DMS79 treated with DMSO at 0.1 percent for 48 hours (cell line): ENCODE data around the gene TLK1.
A peak's percentile ranks its signal among the peaks of the same experiment; 100 is the strongest.

Experiments
- DNase-seq: peaks from one replicate; lab custom pipeline; 2025; lab: John Stamatoyannopoulos, UW

TLK1 gene

DNA sequence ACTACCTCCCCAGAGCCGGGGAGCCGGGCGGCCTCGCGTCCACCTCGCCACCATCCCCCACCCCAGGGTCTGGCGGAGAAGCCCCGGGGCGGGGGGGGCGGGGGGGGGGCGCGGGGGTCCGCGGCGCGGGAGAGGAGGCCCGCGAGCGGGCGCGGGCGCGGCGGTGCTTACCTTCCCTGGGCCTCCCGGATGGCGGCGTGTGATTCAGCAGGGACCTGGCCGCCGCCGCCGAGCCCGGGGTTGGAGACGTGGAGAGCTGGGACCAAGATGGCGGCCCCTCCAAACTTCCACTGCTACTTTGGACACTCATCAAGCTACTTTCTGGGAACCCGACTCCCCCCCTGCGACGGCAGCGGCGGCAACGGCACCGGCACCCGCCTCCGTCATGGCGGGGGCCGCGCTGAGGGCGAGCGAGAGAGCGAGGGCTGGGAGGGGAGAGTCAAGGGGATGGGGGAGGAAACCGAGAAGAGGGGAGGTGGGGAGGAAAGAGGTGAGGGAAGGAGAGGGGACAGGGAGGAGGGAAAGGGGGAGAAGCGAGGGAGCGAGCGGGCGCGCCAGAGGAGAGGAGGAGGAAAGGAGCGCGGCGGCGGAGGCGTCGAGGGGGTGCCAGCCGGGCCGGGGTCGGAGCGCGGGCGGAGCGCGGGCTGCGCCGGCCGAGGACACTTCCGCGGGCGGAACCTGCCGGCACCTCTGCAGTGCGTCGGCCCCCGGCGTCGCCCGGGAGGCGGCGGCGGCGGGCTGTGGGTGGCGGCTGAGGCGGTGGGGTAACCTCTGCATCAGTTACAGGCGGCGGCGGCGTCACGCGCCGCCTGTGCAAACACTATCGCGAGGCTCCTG is at the start of gene TLK1:
TSS of gene TLK1 (minus strand) at position 775 of the 837 bp plus-strand sequence. CDS start at position 310, 465 bp downstream.
- peak; percentile 80 for DNase-seq

DNA sequence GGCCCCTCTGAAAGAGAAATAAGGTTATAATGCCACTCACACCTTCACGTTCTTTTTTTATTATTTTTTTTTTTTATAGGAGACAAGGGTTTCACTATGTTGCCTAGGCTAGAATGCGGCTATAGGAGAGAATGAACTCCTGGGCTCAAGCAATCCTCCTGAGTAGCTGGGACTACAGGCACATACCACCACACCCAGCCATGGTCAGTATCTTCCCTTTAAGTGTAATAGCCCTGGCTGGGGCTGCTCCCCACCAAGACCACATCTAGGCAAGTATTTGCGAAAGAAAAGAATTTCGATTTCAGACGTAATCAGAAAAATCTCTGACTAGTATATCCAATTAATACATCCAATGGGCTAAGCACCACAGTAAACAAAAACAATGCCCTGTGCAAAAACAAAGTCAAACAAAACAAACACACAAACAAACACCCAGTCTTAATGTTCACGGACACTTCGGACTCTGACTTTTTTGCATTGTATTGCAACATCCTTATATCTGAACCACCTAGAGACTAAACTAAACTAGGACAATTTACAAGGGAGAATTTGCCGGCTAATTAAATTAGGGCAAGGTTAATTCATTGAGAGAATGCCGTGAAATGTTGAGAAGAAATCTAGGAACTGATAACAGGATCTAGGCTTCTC is 49.6 kb upstream of the TLK1 start:
- DNase-seq = no peak

GRCh38 chr2:171208657-171209056 is 48.0 kb upstream of the TLK1 start:
- DNase-seq = no peak

DNA sequence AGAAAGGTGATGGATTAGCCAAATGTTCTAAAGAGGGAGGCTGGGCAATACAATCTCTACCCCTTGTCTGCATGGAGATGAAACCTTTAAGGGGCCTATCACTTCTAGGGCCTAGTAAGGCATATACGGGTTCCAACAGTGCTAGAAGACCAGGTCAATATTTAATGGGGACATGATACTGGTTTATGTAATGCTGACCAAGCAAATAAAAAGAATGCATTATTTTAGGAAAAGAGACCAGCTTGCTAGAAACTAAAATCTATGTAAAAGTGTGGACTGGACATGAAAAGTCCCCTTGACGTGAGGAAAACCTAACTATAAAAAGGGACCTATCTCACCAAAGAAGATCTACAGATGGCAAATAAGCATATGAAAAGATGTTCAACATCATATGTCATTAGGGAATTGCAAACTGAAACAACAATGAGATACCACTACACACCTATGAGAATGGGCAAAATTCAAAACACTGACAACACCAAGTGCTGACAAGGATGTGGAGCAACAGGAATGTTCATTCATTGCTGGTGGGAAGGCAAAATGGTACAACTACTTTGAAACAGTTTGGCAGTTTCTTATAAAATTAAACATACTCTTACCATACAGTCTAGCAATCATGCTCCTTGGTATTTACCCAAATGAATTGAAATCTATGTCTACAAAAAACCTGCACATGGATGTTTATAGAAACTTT is 45.9 kb upstream of the TLK1 start:
- DNase-seq = no peak

- DNase-seq = no peak
Measured at GRCh38 chr2:171205551-171205950, 44.9 kb upstream of the TLK1 start.

DNA sequence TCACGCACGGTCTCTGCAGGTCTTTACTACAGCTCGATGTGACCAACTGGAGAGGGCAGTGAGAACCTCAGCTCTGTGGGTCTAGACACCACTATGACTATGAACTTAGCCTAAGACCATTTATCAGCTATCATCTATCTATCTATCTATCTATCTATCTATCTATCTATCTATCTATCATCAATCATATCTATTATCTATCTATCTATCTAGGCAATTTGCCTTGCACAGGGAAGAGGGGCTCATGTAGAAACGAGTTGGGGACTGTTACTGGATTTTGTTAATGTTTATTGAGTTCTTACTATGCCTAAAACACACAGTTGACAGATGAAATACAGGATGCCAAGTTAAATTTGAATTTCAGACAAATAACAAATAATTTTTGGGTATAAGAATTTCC is 41.1 kb upstream of the TLK1 start:
- no peak for DNase-seq

GRCh38 chr2:171201271-171201670 is 40.6 kb upstream of the TLK1 start:
- DNase-seq = no peak

DNA sequence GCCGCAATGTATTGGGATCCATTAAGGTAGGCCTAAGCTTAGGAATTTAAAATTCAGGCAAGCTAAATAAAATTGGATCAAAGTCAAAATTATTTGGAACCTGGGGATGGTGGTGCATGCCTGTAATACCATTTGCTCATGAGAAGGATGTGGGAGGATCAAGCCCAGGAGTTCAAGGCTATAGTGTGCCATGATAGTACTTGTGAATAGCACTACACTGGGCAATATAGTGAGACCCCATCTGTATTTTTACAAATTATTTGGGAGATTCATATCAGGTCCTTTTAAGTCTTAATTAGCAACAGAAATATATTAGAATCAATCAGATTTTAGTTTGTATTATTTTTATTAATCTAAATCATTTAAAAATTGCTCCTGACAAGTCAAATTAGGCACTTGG is 39.8 kb upstream of the TLK1 start:
- no peak for DNase-seq

DNA sequence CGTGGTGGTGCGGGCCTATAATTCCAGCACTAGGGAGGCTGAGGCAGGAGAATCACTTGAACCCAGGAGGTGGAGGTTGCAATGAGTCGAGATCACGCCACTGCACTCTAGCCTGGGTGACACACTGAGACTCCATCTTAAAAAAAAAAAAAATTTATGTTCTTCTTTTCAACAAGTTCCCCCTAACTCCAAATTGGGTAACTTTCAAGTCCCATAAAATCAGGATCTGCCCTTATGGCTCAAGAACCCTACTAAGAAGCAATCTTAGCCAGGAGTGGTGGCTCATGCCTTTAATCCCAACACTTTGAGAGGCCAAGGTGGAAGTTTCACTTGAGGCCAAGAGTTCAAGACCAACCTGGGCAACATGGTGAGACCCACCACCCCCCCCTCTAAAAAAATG is 30.3 kb upstream of the TLK1 start:
- DNase-seq = no peak

DNA sequence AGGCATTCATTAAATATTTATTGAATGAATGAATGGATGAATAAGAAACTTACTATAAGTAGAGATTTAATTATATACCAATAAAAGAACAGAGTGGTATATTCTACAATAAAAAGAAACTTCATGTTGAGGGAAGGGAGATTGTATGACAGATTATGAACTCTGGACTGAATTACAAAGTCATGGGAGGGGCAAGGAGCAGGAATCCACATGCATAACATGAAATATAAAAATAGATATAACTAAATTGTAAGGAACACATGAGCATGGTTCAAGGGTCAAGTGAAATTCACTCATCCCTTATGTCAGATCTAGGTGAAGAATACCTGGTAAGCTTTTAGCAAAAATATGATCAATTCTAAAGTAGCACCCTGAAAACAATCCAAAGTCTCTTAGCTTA is 27.1 kb upstream of the TLK1 start:
- DNase-seq = no peak

DNA sequence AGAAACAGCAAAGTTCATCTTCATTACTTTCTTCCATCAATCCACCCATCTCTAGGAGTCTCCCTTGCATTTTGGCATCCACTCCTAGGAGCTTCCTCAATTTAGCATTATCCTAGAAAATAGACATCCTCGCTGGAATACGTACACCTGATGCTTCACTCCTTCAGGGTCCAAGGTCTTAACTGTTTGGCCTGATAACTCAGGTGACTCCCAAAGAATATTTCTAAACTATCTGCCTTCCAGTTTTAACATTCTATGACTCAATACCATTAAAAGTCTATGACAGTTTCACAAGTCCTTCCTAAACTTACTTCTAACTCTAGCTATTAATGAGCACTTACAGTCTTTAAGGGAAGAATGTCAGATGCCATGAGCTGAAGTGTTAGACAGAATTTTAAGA is 26.5 kb upstream of the TLK1 start:
- DNase-seq = no peak

GRCh38 chr2:171185941-171186340 is 25.2 kb upstream of the TLK1 start:
- DNase-seq = no peak

GRCh38 chr2:171185165-171185818 is 24.6 kb upstream of the TLK1 start:
- no peak for DNase-seq

DNA sequence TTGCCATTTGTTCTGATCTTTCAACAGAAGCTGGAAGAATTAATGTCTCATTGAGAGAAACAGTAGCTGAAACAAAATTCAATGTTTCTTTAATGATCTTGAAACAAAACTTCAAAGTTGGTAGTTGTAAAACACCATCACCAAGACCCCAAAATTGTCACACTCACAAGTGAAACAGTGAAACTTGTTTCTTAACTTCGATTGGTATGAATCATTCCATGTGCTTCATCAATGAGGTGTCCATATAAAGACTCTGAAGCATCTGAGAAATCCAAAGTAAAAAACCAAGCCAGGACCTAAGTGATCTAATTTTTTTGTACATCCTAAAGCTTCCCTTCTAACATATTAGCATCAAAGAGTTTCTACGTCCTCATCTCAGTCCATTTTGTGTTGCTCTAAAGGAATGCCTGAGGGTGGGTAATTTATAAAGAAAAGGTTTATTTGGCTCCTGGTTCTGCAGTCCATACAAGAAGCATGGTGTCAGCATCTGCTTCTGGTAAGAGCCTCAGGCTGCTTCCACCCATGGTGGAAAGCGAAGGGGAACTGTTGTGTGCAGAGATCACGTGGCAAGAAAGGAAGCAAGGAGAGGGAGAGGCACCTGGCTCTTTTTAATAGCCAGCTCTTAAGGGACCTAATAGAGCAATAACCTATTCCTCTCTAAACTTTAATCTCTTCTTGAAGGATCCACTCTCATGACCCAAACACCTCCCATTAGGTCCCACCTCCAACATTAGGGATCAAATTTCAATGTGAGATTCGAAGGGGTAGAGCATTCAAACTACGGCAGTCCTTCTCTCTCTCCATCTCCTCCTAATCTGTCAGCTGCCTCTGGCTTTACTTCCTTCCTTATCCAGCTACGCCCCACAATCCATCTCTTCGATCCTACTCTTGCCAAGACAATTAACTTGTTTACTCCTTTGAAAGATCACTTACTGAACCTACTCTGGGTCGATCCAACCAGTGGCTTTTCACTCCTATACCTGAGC is 20.7 kb upstream of the TLK1 start:
- DNase-seq = peak; percentile 10

- no peak for DNase-seq
Measured at GRCh38 chr2:171180229-171180930, 19.7 kb upstream of the TLK1 start.

DNA sequence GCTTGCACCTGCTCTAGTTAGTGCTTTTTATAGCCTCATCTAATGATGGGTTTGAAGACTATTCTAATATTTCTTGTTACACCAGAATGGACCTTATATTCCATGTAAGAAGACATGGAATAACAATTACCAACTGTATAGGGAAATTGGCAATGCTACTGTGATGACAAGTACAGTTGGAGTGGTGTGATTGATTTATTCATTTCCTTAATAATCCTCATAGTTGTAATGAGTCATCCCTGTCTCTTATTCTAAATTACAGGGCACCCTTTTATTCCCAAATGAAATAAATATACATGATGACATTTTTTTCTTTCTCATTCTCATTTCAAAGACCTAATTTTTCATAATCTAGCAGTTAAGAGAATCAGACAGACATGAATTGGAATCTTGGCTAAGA is 18.3 kb upstream of the TLK1 start:
- no peak for DNase-seq

DNA sequence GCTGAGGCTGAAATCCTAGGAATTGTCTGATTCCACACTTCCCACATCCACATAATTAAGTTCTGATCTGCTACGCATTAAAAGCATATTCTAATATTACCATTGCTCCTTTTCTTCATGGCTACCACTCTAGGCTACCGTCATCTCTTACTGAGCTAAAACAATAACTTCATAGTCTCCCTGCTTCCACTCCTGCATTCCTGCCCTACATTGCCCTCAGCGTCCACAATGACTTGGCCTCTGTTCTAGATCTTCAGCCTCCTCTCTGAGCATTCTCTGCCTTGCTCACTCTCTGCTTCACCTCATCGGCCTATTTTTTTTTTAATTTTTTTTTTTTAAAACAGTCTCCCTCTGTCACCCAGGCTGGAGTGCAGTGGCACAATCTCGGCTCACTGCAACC is 15.8 kb upstream of the TLK1 start:
- no peak for DNase-seq

- no peak for DNase-seq
Measured at GRCh38 chr2:171174075-171174474, 13.4 kb upstream of the TLK1 start.

DNA sequence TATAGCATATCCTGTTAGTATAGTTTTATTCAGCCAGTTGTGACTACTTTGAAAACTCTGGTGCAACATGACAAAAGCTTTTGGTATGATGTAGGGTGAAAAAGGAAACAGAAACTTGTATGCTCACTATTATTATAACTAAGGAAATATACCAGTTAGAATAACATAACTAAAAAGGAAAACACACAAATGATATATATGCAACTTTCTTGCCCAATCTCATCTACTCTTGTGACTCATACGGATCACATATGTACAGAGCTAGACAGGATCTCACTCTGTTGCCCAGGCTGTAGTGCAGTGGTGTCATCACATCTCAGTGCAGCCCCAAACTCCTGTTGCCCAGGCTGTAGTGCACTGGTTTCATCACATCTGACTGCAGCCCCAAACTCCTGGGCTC is 12.4 kb upstream of the TLK1 start:
- DNase-seq = no peak

DNA sequence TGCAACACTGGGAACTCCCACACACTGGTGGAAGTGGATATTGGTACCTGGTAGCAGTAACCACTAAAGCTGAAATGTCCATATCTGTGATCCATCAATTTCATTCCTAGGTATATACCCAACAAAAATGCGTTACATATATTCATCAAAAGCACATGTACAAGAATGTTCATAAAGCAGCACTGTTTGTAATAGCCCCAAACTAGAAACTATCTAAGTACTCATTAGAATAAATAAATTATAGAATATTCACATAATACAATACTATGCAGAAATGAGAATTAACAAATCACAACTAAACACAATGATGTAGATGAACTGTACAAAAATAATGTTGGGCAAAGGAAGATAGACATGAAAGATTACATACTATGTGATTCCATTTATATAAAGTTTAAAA is 11.1 kb upstream of the TLK1 start:
- no peak for DNase-seq

GRCh38 chr2:171169839-171170238 is 9.1 kb upstream of the TLK1 start:
- no peak for DNase-seq
